IgD-negative memory B cell (primary cell): ENCODE measurements around the gene PCDHA6. TPM values are rescaled to one million over a fixed set of nuclear protein-coding genes. Genes with fewer than 3 reads are reported as not detected.
"Not testable (repeated sequence)": the region's sequence is repeated elsewhere in the genome, so short reads cannot be mapped to it uniquely, and the experiment has no call there.

Source experiments
- H3K27ac Mint-ChIP-seq, 3 donors: one replicate each; pipeline ENCODE4 v1.8.0; 2020 to 2022; ENCODE audit warnings: mild to moderate bottlenecking in 3 of 3, mixed read lengths in 3 of 3, moderate library complexity in 1 of 3
- H3K27me3 Mint-ChIP-seq: one replicate; pipeline ENCODE4 v1.8.0; 2021; ENCODE audit warnings: mixed read lengths
- H3K36me3 Mint-ChIP-seq: one replicate; pipeline ENCODE4 v1.8.0; 2020; ENCODE audit warnings: mild to moderate bottlenecking, mixed read lengths
- H3K4me1 Mint-ChIP-seq, 3 donors: one replicate each; pipeline ENCODE4 v1.8.0; 2020 to 2022; ENCODE audit warnings: mixed read lengths in 3 of 3, mild to moderate bottlenecking in 1 of 3
- H3K4me3 Mint-ChIP-seq, 4 donors: one replicate each; pipeline ENCODE4 v1.8.0; 2020 to 2022; ENCODE audit warnings: mild to moderate bottlenecking in 4 of 4, mixed read lengths in 4 of 4, moderate library complexity in 3 of 4
- H3K9me3 Mint-ChIP-seq, 3 donors: one replicate each; pipeline ENCODE4 v1.8.0; 2020 to 2021; ENCODE audit warnings: mixed read lengths in 3 of 3, mild to moderate bottlenecking in 1 of 3
- polyA plus RNA-seq: library from polyadenylated mRNA; unstranded; fragments of 300-500 nt; fragmentation: Illumina TruSeq; gene quantifications from one replicate; pipeline ENCODE4 v1.2.3, GENCODE V29; 2021

The PCDHA6 gene
- polyA plus RNA-seq, 1 donor from 2014 or later = not detected

DNA sequence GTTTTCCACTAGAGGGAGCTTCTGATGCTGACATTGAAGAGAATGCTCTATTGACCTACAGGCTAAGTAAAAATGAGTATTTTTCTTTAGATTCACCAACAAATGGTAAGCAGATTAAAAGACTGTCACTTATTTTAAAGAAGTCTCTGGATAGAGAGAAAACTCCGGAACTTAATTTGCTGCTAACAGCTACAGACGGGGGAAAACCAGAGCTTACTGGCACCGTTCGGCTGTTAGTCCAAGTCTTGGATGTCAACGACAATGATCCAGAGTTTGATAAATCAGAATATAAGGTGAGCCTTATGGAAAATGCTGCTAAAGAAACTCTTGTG lies 41.8 kb downstream of the PCDHA6 start:
- Mint-ChIP-seq H3K9me3 (peaks cover 7 to 16% (median 9%) of the 10 kb centered on the region in 3 donors), H3K36me3 (no peaks in the 10 kb centered on the region), H3K4me3 (no peak overlapping the region), H3K4me1 (no peaks in the 10 kb centered on the region), H3K27ac (no peak overlapping the region), H3K27me3 (peaks cover 6% of the 10 kb centered on the region)

DNA sequence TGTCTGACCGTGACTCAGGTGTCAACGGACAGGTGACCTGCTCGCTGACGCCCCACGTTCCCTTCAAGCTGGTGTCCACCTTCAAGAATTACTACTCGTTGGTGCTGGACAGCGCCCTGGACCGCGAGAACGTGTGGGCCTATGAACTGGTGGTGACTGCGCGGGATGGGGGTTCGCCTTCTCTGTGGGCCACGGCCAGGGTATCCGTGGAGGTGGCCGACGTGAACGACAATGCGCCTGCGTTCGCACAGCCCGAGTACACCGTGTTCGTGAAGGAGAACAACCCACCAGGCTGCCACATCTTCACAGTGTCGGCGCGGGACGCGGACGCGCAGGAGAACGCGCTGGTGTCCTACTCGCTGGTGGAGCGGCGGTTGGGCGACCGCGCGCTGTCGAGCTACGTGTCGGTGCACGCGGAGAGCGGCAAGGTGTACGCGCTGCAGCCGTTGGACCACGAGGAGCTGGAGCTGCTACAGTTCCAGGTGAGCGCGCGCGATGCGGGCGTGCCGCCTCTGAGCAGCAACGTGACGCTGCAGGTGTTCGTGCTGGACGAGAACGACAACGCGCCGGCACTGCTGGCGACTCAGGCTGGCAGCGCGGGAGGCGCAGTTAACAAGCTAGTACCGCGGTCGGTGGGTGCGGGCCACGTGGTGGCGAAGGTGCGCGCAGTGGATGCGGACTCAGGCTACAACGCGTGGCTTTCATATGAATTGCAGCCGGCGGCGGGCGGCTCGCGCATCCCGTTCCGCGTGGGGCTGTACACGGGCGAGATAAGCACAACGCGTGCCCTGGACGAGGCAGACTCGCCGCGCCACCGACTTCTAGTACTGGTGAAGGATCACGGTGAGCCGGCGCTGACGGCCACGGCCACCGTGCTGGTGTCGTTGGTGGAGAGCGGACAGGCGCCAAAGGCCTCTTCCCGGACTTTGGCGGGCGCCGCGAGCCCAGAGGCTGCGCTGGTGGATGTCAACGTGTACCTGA lies 42.8 kb downstream of the PCDHA6 start:
- Mint-ChIP-seq H3K4me3 (no peak overlapping the region), H3K9me3 (peaks cover 7 to 16% (median 10%) of the 10 kb centered on the region in 3 donors), H3K27ac (no peak overlapping the region), H3K36me3 (no peaks in the 10 kb centered on the region), H3K4me1 (no peaks in the 10 kb centered on the region), H3K27me3 (peaks cover 8% of the 10 kb centered on the region)

DNA sequence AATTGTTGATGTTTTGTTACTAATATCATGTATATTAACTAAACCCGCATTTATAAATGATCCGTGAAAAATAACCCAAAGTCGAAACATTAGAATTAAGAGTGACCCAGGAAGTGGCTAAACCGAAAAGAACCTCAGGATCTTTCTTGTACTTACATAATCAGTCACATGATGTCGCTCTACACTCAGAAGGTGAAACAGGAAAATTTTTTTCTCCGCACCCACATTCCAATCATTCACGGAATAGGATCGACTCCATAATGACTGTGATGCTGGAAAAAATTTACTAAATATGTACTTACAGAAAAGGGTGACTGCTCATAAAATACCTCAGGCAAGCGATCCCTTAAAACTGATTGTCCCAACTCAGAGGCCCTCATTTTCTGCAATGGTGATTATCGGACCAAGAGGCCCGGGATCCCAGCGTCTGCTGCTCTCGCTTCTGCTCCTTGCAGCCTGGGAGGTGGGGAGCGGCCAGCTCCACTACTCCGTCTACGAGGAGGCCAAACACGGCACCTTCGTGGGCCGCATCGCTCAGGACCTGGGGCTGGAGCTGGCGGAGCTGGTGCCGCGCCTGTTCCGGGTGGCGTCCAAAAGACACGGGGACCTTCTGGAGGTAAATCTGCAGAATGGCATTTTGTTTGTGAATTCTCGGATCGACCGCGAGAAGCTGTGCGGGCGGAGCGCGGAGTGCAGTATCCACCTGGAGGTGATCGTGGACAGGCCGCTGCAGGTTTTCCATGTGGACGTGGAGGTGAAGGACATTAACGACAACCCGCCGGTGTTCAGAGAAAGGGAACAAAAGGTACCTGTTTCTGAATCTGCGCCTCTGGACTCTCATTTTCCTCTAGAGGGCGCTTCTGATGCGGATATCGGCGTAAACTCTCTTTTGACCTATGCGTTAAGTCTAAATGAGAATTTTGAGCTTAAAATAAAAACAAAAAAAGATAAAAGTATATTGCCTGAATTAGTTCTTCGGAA lies 47.6 kb downstream of the PCDHA6 start, which contains the start of gene PCDHA12:
Gene PCDHA12, plus strand, starts transcription at position 224 of the 981 bp plus-strand sequence. Its CDS starts 165 bp downstream, at position 389.
- Mint-ChIP-seq H3K4me1 (no peaks in the 10 kb centered on the region), H3K4me3 (no peak within 1 kb of the TSS), H3K36me3 (peaks cover 2% of the 10 kb centered on the region), H3K27me3 (peaks cover 3% of the 10 kb centered on the region), H3K27ac (no peak within 1 kb of the TSS), H3K9me3 (peaks cover 6 to 16% (median 8%) of the 10 kb centered on the region in 3 donors)

DNA sequence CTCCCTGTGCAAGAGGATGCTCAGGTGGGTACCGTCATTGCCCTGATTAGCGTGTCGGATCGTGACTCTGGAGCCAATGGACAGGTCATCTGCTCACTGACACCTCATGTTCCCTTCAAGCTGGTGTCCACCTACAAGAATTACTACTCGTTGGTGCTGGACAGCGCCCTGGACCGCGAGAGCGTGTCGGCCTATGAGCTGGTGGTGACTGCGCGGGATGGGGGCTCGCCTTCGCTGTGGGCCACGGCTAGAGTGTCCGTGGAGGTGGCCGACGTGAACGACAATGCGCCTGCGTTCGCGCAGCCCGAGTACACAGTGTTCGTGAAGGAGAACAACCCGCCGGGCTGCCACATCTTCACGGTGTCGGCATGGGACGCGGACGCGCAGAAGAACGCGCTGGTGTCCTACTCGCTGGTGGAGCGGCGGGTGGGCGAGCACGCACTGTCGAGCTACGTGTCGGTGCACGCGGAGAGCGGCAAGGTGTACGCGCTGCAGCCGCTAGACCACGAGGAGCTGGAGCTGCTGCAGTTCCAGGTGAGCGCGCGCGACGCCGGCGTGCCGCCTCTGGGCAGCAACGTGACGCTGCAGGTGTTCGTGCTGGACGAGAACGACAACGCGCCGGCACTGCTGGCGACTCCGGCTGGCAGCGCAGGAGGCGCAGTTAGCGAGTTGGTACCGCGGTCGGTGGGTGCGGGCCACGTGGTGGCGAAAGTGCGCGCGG lies 48.9 kb downstream of the PCDHA6 start:
- peaks cover 10 to 21% (median 20%) of the 10 kb centered on the region in 3 donors for H3K9me3 Mint-ChIP-seq

DNA sequence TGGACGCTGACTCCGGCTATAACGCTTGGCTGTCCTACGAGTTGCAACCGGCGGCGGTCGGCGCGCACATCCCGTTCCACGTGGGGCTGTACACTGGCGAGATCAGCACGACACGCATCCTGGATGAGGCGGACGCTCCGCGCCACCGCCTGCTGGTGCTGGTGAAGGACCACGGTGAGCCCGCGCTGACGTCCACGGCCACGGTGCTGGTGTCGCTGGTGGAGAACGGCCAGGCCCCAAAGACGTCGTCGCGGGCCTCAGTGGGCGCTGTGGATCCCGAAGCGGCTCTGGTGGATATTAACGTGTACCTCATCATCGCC lies 49.5 kb downstream of the PCDHA6 start:
- H3K36me3 Mint-ChIP-seq = peaks cover 2% of the 10 kb centered on the region
- no peak overlapping the region for H3K27ac Mint-ChIP-seq
- H3K27me3 Mint-ChIP-seq = peaks cover 3% of the 10 kb centered on the region
- H3K4me3 Mint-ChIP-seq = no peak overlapping the region
- H3K9me3 Mint-ChIP-seq = peaks cover 11 to 22% (median 16%) of the 10 kb centered on the region in 3 donors
- no peaks in the 10 kb centered on the region for H3K4me1 Mint-ChIP-seq

More for the DNA sequence above, 48.9 kb downstream of the PCDHA6 start:
- not testable (repeated sequence) for H3K27ac Mint-ChIP-seq, H3K4me3 Mint-ChIP-seq, H3K4me1 Mint-ChIP-seq, H3K27me3 Mint-ChIP-seq, H3K36me3 Mint-ChIP-seq

Other genes with a start within 250 kb of the PCDHA6 start
- gene CD14, start 194.8 kb upstream of the PCDHA6 start, polyA plus RNA-seq = 1.5 TPM
- 14.7 TPM for gene TMCO6, start 188.5 kb upstream of the PCDHA6 start, polyA plus RNA-seq
- 154 TPM for gene NDUFA2, start 180.3 kb upstream of the PCDHA6 start, polyA plus RNA-seq
- 165 TPM for gene IK, start 180.1 kb upstream of the PCDHA6 start, polyA plus RNA-seq
- gene WDR55, start 163.1 kb upstream of the PCDHA6 start, polyA plus RNA-seq = 13.5 TPM
- not detected for gene DND1, start 154.4 kb upstream of the PCDHA6 start, polyA plus RNA-seq
- 43.4 TPM for gene HARS1, start 136.6 kb upstream of the PCDHA6 start, polyA plus RNA-seq
- 19.0 TPM for gene HARS2, start 136.5 kb upstream of the PCDHA6 start, polyA plus RNA-seq
- 62.1 TPM for gene ZMAT2, start 127.5 kb upstream of the PCDHA6 start, polyA plus RNA-seq
- not detected for gene PCDHA1, start 41.8 kb upstream of the PCDHA6 start, polyA plus RNA-seq
- not detected for gene PCDHA2, start 33.1 kb upstream of the PCDHA6 start, polyA plus RNA-seq
- gene PCDHA3, start 26.9 kb upstream of the PCDHA6 start, polyA plus RNA-seq = not detected
- not detected for gene PCDHA4, start 20.9 kb upstream of the PCDHA6 start, polyA plus RNA-seq
- gene PCDHA5, start 6.3 kb upstream of the PCDHA6 start, polyA plus RNA-seq = not detected
- not detected for gene PCDHA7, start 6.3 kb downstream of the PCDHA6 start, polyA plus RNA-seq
- not detected for gene PCDHA8, start 13.2 kb downstream of the PCDHA6 start, polyA plus RNA-seq
- not detected for gene PCDHA9, start 20.4 kb downstream of the PCDHA6 start, polyA plus RNA-seq
- gene PCDHA10, start 27.9 kb downstream of the PCDHA6 start, polyA plus RNA-seq = not detected
- not detected for gene PCDHA11, start 41.0 kb downstream of the PCDHA6 start, polyA plus RNA-seq
- not detected for gene PCDHA12, start 47.3 kb downstream of the PCDHA6 start, polyA plus RNA-seq
- not detected for gene PCDHA13, start 54.2 kb downstream of the PCDHA6 start, polyA plus RNA-seq
- gene PCDHAC1, start 98.3 kb downstream of the PCDHA6 start, polyA plus RNA-seq = not detected
- gene PCDHAC2, start 138.5 kb downstream of the PCDHA6 start, polyA plus RNA-seq = not detected
- gene PCDHB1, start 223.4 kb downstream of the PCDHA6 start, polyA plus RNA-seq = not detected